HEK293 (cell line): ENCODE data around the gene CPLANE1.

Source experiments
- CTCF ChIA-PET: fragments of 350-600 bp; formaldehyde crosslinking; extraction: SDS; loops from one replicate; lab custom pipeline; 2021; ENCODE audit warnings: antibody characterized with exemption; lab: Yijun Ruan, JAX
- POLR2A ChIA-PET: fragments of 300-600 bp; formaldehyde crosslinking; extraction: SDS; loops from one replicate; lab custom pipeline; 2020; ENCODE audit warnings: antibody characterized with exemption, inconsistent platforms; lab: Yijun Ruan, JAX
- H3K27ac ChIP-seq: fragments of 200-500 bp; sonication (Bioruptor generic); 2 replicates; pipeline ENCODE4 v1.5.1; 2014; ENCODE audit warnings: low read depth, low read length, control low read depth, inconsistent platforms; ENCODE audit errors: extremely low read depth
- H3K36me3 ChIP-seq, 2 experiments: fragments of 200-500 bp in 1 of 2; sonication (Bioruptor generic) in 1 of 2; 1 replicate in 1 of 2; 2 replicates in 1 of 2; pipeline ENCODE4 v1.5.1; 2014 to 2017; ENCODE audit warnings: inconsistent platforms in 2 of 2, low read length in 2 of 2; ENCODE audit not compliant: control insufficient read depth in 2 of 2, insufficient read depth in 1 of 2
- H3K4me1 ChIP-seq: fragments of 200-500 bp; sonication (Bioruptor generic); 2 replicates; pipeline ENCODE4 v1.5.1; 2014; ENCODE audit warnings: mild to moderate bottlenecking, low read length, inconsistent platforms; ENCODE audit not compliant: control insufficient read depth, insufficient read depth
- H3K4me3 ChIP-seq: 2 replicates; pipeline ENCODE4 v1.5.1; 2011; ENCODE audit warnings: low read depth, mild to moderate bottlenecking, control low read depth, low read length, moderate library complexity
- H3K9me3 ChIP-seq: fragments of 200-500 bp; sonication (Bioruptor generic); 2 replicates; pipeline ENCODE4 v1.5.1; 2014; ENCODE audit warnings: low read depth, low read length, inconsistent platforms; ENCODE audit not compliant: control insufficient read depth, insufficient read depth
- FEZF1 ChIP-seq: fragments of 450-650 bp; formaldehyde crosslinking; IDR thresholded peaks from 2 replicates; pipeline ENCODE4 v1.5.1; 2016; ENCODE audit warnings: missing biosample characterization, missing genetic modification characterization
- GLI2 ChIP-seq: fragments of 450-650 bp; formaldehyde crosslinking; IDR thresholded peaks from 2 replicates; pipeline ENCODE4; 2017; ENCODE audit warnings: missing biosample characterization, missing genetic modification characterization, low read depth, borderline replicate concordance
- REST ChIP-seq: fragments of 450-650 bp; formaldehyde crosslinking; IDR thresholded peaks from 2 replicates; pipeline ENCODE4 v1.5.1; 2016; ENCODE audit warnings: missing biosample characterization, missing genetic modification characterization
- TCF7L2 ChIP-seq: IDR thresholded peaks from 2 replicates; pipeline ENCODE4 v1.6.1; 2011; ENCODE audit warnings: low read depth, mild to moderate bottlenecking, inconsistent platforms, low read length, moderate library complexity, borderline replicate concordance
- TRIM28 ChIP-seq: IDR thresholded peaks from 2 replicates; pipeline ENCODE4 v1.6.1; 2011; ENCODE audit warnings: low read length, control low read depth, borderline replicate concordance
- ZBTB21 ChIP-seq: fragments of 450-650 bp; formaldehyde crosslinking; IDR thresholded peaks from 2 replicates; pipeline ENCODE4 v1.5.1; 2017; ENCODE audit warnings: missing biosample characterization, missing genetic modification characterization
- ZEB2 ChIP-seq: fragments of 450-650 bp; formaldehyde crosslinking; IDR thresholded peaks from 2 replicates; pipeline ENCODE4 v1.5.1; 2016; ENCODE audit warnings: missing biosample characterization, missing genetic modification characterization
- ZNF114 ChIP-seq: fragments of 450-650 bp; formaldehyde crosslinking; IDR thresholded peaks from 2 replicates; pipeline ENCODE4 v1.5.0; 2017; ENCODE audit warnings: missing biosample characterization, missing genetic modification characterization
- ZNF133 ChIP-seq: fragments of 450-650 bp; formaldehyde crosslinking; IDR thresholded peaks from 2 replicates; pipeline ENCODE4 v1.5.1; 2016; ENCODE audit warnings: missing biosample characterization, missing genetic modification characterization
- ZNF221 ChIP-seq: fragments of 450-650 bp; formaldehyde crosslinking; IDR thresholded peaks from 2 replicates; pipeline ENCODE4 v1.5.1; 2017; ENCODE audit warnings: missing biosample characterization, missing genetic modification characterization, borderline replicate concordance
- ZNF23 ChIP-seq: fragments of 450-650 bp; formaldehyde crosslinking; IDR thresholded peaks from 2 replicates; pipeline ENCODE4 v1.5.1; 2016; ENCODE audit warnings: missing biosample characterization, missing genetic modification characterization, borderline replicate concordance
- ZNF280C ChIP-seq: fragments of 450-650 bp; formaldehyde crosslinking; IDR thresholded peaks from 2 replicates; pipeline ENCODE4 v1.5.1; 2016; ENCODE audit warnings: missing biosample characterization, missing genetic modification characterization
- ZNF433 ChIP-seq: fragments of 450-650 bp; formaldehyde crosslinking; IDR thresholded peaks from 2 replicates; pipeline ENCODE4 v1.5.1; 2016; ENCODE audit warnings: missing biosample characterization, missing genetic modification characterization, low read depth
- ZNF501 ChIP-seq: fragments of 450-650 bp; formaldehyde crosslinking; IDR thresholded peaks from 2 replicates; pipeline ENCODE4 v1.5.1; 2016; ENCODE audit warnings: missing biosample characterization, missing genetic modification characterization
- ZNF596 ChIP-seq: fragments of 450-650 bp; IDR thresholded peaks from 2 replicates; pipeline ENCODE4 v1.5.0; 2018; ENCODE audit warnings: missing biosample characterization, mild to moderate bottlenecking, missing genetic modification characterization, moderate library complexity
- ZNF792 ChIP-seq: fragments of 450-650 bp; formaldehyde crosslinking; IDR thresholded peaks from 2 replicates; pipeline ENCODE4 v1.5.1; 2016; ENCODE audit warnings: missing biosample characterization, missing genetic modification characterization
- TF ChIP-seq, protein P1 (sequence below): fragments of 450-650 bp; formaldehyde crosslinking; IDR thresholded peaks from 2 replicates; pipeline ENCODE4 v1.5.1; 2016; ENCODE audit warnings: missing biosample characterization, missing genetic modification characterization

CPLANE1 gene

GRCh38 chr5:37090123-37090726, 159.0 kb downstream of the CPLANE1 start (continued):
- TF ChIP-seq, protein P1, sequence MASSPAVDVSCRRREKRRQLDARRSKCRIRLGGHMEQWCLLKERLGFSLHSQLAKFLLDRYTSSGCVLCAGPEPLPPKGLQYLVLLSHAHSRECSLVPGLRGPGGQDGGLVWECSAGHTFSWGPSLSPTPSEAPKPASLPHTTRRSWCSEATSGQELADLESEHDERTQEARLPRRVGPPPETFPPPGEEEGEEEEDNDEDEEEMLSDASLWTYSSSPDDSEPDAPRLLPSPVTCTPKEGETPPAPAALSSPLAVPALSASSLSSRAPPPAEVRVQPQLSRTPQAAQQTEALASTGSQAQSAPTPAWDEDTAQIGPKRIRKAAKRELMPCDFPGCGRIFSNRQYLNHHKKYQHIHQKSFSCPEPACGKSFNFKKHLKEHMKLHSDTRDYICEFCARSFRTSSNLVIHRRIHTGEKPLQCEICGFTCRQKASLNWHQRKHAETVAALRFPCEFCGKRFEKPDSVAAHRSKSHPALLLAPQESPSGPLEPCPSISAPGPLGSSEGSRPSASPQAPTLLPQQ (tag by site-specific recombination) = no peak
- TF ChIP-seq TCF7L2 (peak; percentile 66; the same call in 1 of the 2 replicates), ZNF133 (tag by site-specific recombination) (no peak), REST (tag by site-specific recombination) (no peak), ZNF433 (tag by site-specific recombination) (no peak), ZBTB21 (tag by site-specific recombination) (0 out of 2 replicates have a peak, but pooled peaks have one; percentile 8), ZNF280C (tag by site-specific recombination) (no peak), FEZF1 (tag by site-specific recombination) (peak; percentile 39), TRIM28 (peak; percentile 76; the same call in 1 of the 2 replicates)

DNA sequence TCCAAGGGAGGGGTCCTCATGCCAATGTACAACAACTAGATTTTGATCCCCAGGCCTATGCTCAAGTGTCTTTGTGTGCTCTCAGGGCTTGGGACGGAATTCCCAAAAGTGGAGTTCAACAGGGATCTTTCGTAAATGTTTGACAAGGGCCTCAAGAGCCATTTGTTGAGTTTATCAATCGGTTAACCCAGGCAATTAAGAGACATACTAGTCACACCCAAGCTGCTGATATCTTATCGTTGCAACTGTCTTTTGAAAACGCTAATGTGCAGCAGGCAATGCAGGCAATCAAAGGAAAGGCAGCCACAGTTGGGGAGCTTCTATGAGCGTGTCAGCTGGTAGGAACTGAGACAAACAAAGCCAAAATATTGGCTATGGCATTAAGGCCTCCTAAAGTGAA, 161.2 kb downstream of the CPLANE1 start:
- H3K4me3 ChIP-seq = no peak overlapping the region
- TF ChIP-seq ZEB2 (tag by site-specific recombination) = no peak
- no peak for TF ChIP-seq ZNF23
- TF ChIP-seq ZNF501 (tag by site-specific recombination) = no peak
- no peak for TF ChIP-seq GLI2 (tag by site-specific recombination)
- TF ChIP-seq ZNF596 (tag by site-specific recombination) = no peak
- no peak for TF ChIP-seq ZNF114 (tag by site-specific recombination)
- no peak for TF ChIP-seq ZNF792 (tag by site-specific recombination)
- TF ChIP-seq ZNF221 (tag by site-specific recombination) = no peak
- H3K27ac ChIP-seq = no peak overlapping the region
- ChIA-PET POLR2A (no interaction called here), CTCF (no interaction called here)
- no peaks in the 10 kb centered on the region for H3K9me3 ChIP-seq
- peaks cover 4% of the 10 kb centered on the region; the same call in 1 of the 2 replicates for H3K4me1 ChIP-seq
- peaks cover 3 to 15% of the 10 kb centered on the region in 2 experiments for H3K36me3 ChIP-seq
